ENCODE measurements around the gene ULK3. TPM values are rescaled to one million over a fixed set of nuclear protein-coding genes. Genes with fewer than 3 reads are reported as not detected.

The ULK3 gene
- total RNA-seq, 1 donor from 2014 or later = 58.0 TPM

GRCh38 chr15:74843445-74843828, 481 bp upstream of the ULK3 start:
- intact Hi-C loops (cut with micrococcal nuclease) = loop anchor here (1.0 to 2.0 kb wide), 10 partner anchors 30 to 609 kb away; partner anchors contain the start of genes ARID3B, COX5A, FAM219B and PPCDC

DNA sequence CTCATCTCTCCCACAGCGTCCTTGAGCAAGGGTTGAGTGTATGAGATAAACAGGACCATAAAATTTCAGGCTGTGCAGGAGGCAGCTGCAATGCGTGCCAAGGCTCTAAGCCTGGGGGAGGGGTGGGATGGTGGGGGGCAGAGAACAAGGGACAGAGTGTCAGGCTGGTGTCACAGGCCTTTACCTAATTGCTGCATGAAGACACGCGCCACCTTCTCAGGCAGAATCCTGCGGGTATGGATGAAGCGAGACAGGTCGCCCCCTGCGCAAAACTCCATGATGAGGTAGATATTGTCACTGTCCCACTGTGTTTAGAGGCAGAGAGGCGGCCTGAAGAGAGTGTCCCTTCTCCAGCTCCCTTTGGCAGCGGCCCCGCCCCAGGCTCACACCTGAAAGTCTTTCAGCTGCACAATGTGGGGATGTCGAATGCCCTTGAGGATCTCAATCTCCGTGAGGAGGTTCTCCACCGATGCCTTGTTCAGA, 1.0 kb downstream of the ULK3 start:
- intact Hi-C loops (cut with micrococcal nuclease) = loop anchor here (2.0 kb wide), 3 partner anchors 61 to 611 kb away; partner anchors contain the start of gene ARID3B

GRCh38 chr15:74840851-74841775, 1.8 kb downstream of the ULK3 start:
- intact Hi-C loops (cut with micrococcal nuclease) = no loop called here

- intact Hi-C loops (cut with micrococcal nuclease) = no loop called here
Measured at GRCh38 chr15:74839526-74840395, 3.2 kb downstream of the ULK3 start.

DNA sequence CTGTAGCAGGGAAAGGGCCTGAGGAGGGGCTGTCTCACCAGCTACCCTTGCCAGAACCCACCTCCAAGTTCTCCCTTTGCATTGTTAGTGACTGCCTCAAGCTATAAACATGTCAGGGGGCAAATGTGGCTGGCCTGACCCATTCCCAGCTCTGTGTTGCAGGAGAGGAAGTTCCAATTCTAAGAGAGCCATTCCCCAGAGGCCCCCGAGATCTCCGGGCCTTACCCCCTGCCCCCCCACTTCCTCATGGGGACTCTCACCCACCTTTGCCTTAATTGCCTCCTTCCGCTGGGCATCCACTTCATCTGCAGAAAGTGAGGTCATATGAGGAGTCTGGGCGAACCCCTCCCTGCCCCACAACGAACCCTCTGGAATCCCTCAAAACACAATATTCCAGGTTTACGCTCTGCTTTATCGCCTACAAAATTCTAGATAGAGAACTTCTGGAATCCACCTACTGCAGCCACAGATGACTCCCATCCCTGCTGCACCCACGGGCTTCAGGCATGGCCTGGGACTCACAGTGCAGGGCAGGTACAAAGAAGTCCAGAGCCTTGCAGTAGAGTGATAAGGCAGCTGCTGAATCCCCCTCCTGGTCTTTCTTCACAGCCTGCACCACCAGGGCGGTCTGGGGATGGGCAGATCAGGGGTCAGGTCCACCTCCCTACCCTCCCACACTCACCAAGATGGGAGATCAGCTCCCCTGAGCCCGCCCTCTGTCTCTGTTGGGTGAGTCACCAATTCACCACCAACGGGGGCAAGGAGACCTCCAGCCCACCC, 4.0 kb downstream of the ULK3 start:
- intact Hi-C loops (cut with micrococcal nuclease) = no loop called here

GRCh38 chr15:74838137-74838516, 4.8 kb downstream of the ULK3 start:
- intact Hi-C loops (cut with micrococcal nuclease) = no loop called here

DNA sequence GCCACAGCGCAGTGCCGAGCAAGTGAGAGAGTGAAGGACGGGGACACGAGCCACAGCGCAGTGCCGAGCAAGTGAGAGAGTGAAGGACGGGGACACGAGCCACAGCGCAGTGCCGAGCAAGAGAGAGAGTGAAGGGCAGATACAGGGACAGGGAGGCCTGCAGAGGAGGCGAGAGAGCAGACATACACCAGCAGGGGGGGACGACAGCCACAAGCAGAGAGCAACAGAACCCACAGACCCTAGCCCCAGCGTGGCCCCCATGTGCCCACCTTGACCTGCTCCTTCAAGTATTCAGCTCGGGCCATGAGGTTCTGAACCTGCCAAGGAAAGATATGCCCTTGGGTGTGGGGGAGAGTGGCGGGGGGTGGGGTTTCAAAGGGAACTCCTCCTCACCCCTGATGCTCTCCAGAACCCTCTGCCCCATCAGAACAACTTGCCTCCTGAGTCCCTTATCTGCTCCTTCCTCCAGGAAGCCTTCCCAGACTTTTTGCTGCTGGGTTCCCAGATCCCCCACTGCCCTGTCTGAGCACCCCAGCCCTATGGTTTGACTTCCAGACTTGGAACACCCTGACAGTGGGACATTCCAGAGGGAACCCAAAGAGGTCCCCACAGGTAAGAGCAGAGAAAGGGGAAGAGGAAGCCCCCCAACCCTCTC, 5.3 kb downstream of the ULK3 start:
- intact Hi-C loops (cut with micrococcal nuclease) = no loop called here

DNA sequence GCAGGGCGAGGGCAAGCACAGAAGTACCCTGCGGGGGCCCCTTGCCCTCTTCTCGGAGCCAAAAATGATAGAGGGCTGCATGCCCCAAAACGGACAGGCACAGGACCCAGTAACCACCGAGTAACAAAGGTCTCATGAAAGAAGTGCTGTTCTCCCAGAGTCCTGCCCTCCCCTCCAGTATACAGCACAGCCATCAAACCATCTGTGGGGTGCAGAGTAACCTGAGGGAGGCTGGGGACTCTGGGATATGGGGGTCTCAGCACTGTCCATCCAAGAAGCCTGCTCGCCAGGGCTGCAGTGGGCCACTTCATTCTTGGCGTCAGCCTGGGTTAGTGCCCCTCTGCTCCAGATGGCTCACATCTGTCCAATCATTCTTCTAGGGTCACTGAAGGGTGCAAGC, 6.1 kb downstream of the ULK3 start:
- intact Hi-C loops (cut with micrococcal nuclease) = no loop called here

DNA sequence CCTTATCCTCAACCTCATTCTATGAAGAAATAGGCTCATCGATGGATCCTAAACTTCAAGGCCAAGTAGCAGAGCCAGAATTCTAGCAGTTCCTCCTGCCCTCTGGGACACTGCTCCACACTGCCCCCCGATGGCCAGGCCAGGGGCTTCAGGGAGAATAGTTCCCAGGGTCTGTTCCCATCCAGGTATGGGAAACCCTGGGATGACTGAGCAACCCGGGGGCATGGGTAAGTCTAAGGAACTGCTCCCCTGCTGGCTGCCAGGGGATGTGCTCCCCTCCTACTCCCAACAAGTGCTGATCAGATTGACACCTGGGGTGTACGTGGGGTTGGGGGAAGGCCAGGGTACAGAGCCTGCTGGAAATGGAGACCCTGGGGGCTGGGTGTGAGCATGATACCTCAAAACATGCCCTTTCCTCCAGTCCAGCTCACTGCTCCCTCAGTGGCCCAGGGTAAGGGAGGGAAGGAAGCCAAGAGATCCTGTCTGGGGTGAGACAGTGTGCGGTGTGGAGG, 7.6 kb downstream of the ULK3 start:
- intact Hi-C loops (cut with micrococcal nuclease) = loop anchor here (1.0 kb wide), 2 partner anchors 64 to 200 kb away; no protein-coding TSS in a partner anchor

DNA sequence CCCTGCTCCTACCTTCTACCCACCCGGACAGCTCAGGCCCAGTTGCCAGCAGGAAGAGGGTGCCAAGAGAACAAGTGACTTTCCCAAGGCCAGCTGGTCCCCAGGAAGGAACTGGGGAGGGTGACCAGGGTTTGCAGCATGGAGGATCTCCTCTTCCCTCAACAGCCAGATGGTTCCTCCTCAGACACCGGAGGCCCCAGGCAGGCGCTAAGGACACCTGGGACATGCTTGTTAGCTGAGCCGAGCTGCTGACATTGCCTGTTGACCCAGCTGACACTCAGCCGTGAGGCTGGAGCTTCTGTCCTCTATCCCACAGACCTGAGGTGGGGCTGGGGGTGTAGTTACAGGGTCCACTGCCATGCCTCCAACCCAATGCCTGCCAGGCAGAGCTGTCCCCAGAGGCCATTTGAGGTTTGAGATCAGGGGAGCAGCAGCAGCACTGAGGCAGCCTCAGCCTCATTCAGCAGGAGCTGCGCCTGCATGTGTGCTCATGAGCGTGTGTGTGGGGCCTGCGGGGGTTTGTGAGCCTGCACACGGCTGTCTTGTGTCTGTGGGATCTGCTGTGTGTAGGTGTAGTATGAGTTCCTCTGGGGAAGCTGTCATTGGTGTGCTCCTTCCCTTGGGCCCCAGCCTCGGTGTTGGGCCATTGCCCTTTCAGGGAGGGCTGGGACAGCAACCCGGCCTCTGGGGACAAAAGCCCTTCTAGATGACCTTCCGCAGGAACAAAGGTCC, 9.4 kb downstream of the ULK3 start:
- intact Hi-C loops (cut with micrococcal nuclease) = no loop called here

GRCh38 chr15:74832826-74833225, 10.1 kb downstream of the ULK3 start:
- intact Hi-C loops (cut with micrococcal nuclease) = no loop called here

- intact Hi-C loops (cut with micrococcal nuclease) = no loop called here
Measured at GRCh38 chr15:74831813-74832495, 11.0 kb downstream of the ULK3 start.

DNA sequence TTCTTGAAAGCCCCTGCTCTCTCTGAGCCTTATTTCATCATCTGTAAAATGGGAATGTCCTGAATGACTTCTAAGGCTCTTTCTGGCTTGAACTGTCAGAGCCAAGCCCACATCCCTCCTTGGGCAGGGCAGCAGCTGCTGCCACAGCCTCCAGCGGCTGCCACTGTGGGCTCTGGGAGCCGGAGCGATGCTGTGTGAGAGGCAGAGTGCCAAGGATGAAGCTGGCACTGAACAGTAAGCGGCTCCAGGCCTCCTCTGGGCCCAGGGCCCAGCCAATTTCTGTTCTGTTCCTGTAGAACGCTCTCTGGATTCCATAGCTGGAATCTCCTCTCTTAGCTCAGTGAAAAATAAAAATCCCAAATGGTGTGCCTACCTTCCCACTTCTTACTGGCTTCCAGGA, 12.1 kb downstream of the ULK3 start:
- intact Hi-C loops (cut with micrococcal nuclease) = no loop called here

GRCh38 chr15:74829991-74830390, 13.0 kb downstream of the ULK3 start:
- intact Hi-C loops (cut with micrococcal nuclease) = no loop called here

GRCh38 chr15:74829486-74829885, 13.5 kb downstream of the ULK3 start:
- intact Hi-C loops (cut with micrococcal nuclease) = no loop called here

- intact Hi-C loops (cut with micrococcal nuclease) = no loop called here
Measured at GRCh38 chr15:74828835-74829234, 14.1 kb downstream of the ULK3 start.

GRCh38 chr15:74827614-74828013, 15.3 kb downstream of the ULK3 start:
- intact Hi-C loops (cut with micrococcal nuclease) = no loop called here

- intact Hi-C loops (cut with micrococcal nuclease) = no loop called here
Measured at GRCh38 chr15:74826921-74827320, 16.0 kb downstream of the ULK3 start.

DNA sequence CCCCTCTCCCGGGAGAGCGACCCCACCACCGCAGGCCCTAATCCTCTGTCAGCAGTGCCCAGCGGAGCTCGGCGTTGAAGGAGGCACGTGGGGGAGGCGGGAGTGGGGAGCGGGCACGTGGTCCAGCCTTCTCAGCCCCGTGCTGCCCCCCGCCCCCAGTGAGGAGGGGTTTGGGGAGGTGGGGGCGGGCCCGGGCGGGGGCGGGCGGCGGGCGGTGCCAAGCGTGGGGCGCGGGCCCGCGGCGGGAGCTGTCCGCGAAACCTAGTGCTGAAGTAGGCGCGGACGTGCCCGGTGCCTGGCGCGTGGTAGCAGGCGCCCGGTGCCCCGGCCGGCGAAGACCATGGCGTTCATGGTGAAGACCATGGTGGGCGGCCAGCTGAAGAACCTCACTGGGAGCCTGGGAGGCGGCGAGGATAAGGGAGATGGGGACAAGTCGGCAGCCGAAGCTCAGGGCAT, 16.6 kb downstream of the ULK3 start, which contains the start of gene CPLX3:
CPLX3 (plus strand) TSS at position 264 of the 456 bp plus-strand sequence; CDS start at position 341, 77 bp downstream.
- intact Hi-C loops (cut with micrococcal nuclease) = no loop called here

Measured in T-helper 1 cell treated with Interleukin-12 subunit alpha and Interleukin-12 subunit beta and Interleukin-4 antibody, amounts not matched to agents 30 ng/mL and 1 ng/mL, for 36 hours (primary cell).